ENCODE measurements around the gene PLCE1. TPM values are rescaled to one million over a fixed set of nuclear protein-coding genes. Genes with fewer than 3 reads are reported as not detected.

Gene PLCE1
- total RNA-seq, 1 experiment from 2014 or later = 0.23 TPM

DNA sequence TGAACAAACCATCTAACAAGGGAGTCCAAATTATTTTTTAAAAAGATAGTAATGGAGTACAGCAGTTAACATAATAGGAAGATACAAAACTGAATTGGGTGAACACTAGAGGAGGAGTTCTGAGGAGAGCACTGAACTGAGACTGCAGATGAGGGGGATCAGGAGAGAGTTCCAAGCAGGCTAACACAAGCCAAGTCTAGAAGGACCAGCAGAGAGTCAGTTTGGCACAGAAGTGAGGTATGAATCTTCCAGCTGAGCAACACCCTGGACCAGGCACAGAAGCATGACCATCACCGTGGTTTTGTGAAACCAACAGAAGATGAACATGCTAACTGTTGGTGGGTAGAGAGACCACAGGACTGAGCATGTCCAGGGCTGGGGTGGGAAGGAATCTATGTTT, 30.8 kb upstream of the PLCE1 start:
- BruUV-seq (replicated peaks) = no TSS peak
- intact Hi-C loops (cut with micrococcal nuclease) = no loop called here

DNA sequence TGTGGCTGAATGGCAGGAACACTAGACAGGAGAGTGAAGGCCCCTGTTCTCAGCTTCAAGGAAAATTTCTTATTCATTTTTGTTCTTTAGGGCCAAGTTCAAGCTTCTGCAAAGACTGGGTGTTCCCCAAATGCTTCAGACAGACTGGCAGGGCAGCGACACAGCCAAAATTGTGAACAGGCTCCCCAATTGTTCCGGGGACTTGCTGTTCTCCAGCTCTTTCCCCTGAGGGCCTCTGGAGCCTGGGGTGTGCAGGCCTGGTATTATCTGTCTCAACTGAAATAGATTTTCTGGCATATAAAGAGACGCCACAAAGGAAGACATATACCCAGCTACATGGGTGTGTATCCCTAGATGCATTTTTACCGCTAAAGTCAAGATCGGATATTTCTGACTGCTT, 30.3 kb upstream of the PLCE1 start:
- CTCF ChIA-PET = no interaction called here
- Mint-ChIP-seq H3K36me3 (ENCODE audit: insufficient read depth, unreplicated experiment) (no peaks in the 10 kb centered on the region), H3K4me3 (ENCODE audit: unreplicated experiment) (no peak overlapping the region)

More for the DNA sequence above, 30.8 kb upstream of the PLCE1 start:
- no peaks in the 10 kb centered on the region for H3K36me3 Mint-ChIP-seq (ENCODE audit: insufficient read depth, unreplicated experiment)
- ChIA-PET CTCF (no interaction called here), POLR2A (interaction anchor here (0.6 kb wide), 1 partner anchor 10 kb away, joined by 3 read pairs; no protein-coding TSS in a partner anchor)
- no peak for DNase-seq (ENCODE audit: unreplicated experiment)
- no peak overlapping the region for H3K27ac Mint-ChIP-seq (ENCODE audit: low read depth, unreplicated experiment)
- no peak overlapping the region for H3K4me3 Mint-ChIP-seq (ENCODE audit: unreplicated experiment)
- H3K4me1 Mint-ChIP-seq (ENCODE audit: insufficient read depth, unreplicated experiment) = no peaks in the 10 kb centered on the region
- no peaks in the 10 kb centered on the region for H3K9me3 Mint-ChIP-seq (ENCODE audit: unreplicated experiment)
- H3K27me3 Mint-ChIP-seq (ENCODE audit: insufficient read depth, unreplicated experiment) = no peaks in the 10 kb centered on the region
- TF ChIP-seq, protein P1, sequence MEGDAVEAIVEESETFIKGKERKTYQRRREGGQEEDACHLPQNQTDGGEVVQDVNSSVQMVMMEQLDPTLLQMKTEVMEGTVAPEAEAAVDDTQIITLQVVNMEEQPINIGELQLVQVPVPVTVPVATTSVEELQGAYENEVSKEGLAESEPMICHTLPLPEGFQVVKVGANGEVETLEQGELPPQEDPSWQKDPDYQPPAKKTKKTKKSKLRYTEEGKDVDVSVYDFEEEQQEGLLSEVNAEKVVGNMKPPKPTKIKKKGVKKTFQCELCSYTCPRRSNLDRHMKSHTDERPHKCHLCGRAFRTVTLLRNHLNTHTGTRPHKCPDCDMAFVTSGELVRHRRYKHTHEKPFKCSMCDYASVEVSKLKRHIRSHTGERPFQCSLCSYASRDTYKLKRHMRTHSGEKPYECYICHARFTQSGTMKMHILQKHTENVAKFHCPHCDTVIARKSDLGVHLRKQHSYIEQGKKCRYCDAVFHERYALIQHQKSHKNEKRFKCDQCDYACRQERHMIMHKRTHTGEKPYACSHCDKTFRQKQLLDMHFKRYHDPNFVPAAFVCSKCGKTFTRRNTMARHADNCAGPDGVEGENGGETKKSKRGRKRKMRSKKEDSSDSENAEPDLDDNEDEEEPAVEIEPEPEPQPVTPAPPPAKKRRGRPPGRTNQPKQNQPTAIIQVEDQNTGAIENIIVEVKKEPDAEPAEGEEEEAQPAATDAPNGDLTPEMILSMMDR (IDR thresholded peaks at IDR 0.05; ENCODE audit: unreplicated experiment) = no peak

GRCh38 chr10:93965911-93966310, 27.8 kb upstream of the PLCE1 start:
- TF ChIP-seq, protein P1 (IDR thresholded peaks at IDR 0.05; ENCODE audit: unreplicated experiment) = no peak
- H3K4me3 Mint-ChIP-seq (ENCODE audit: unreplicated experiment) = no peak overlapping the region
- H3K36me3 Mint-ChIP-seq (ENCODE audit: insufficient read depth, unreplicated experiment) = no peaks in the 10 kb centered on the region
- H3K27ac Mint-ChIP-seq (ENCODE audit: low read depth, unreplicated experiment) = no peak overlapping the region
- no TSS peak for BruUV-seq (replicated peaks)
- no peaks in the 10 kb centered on the region for H3K9me3 Mint-ChIP-seq (ENCODE audit: unreplicated experiment)
- H3K27me3 Mint-ChIP-seq (ENCODE audit: insufficient read depth, unreplicated experiment) = no peaks in the 10 kb centered on the region
- POLR2A ChIA-PET = no interaction called here
- intact Hi-C loops (cut with micrococcal nuclease) = no loop called here
- no peaks in the 10 kb centered on the region for H3K4me1 Mint-ChIP-seq (ENCODE audit: insufficient read depth, unreplicated experiment)
- DNase-seq (ENCODE audit: unreplicated experiment) = no peak
- CTCF ChIA-PET = interaction anchor here (0.6 to 1.2 kb wide), 4 partner anchors 12 to 908 kb away, joined by 3 to 4 read pairs (median 3); no protein-coding TSS in a partner anchor

More for the DNA sequence above, 30.3 kb upstream of the PLCE1 start:
- no TSS peak for BruUV-seq (replicated peaks)
- Mint-ChIP-seq H3K27ac (ENCODE audit: low read depth, unreplicated experiment) (no peak overlapping the region), H3K27me3 (ENCODE audit: insufficient read depth, unreplicated experiment) (no peaks in the 10 kb centered on the region), H3K4me1 (ENCODE audit: insufficient read depth, unreplicated experiment) (no peaks in the 10 kb centered on the region), H3K9me3 (ENCODE audit: unreplicated experiment) (no peaks in the 10 kb centered on the region)
- intact Hi-C loops (cut with micrococcal nuclease) = no loop called here
- TF ChIP-seq, protein P1 (IDR thresholded peaks at IDR 0.05; ENCODE audit: unreplicated experiment) = no peak
- POLR2A ChIA-PET = interaction anchor here (0.6 kb wide), 1 partner anchor 10 kb away, joined by 3 read pairs; no protein-coding TSS in a partner anchor
- DNase-seq (ENCODE audit: unreplicated experiment) = no peak

DNA sequence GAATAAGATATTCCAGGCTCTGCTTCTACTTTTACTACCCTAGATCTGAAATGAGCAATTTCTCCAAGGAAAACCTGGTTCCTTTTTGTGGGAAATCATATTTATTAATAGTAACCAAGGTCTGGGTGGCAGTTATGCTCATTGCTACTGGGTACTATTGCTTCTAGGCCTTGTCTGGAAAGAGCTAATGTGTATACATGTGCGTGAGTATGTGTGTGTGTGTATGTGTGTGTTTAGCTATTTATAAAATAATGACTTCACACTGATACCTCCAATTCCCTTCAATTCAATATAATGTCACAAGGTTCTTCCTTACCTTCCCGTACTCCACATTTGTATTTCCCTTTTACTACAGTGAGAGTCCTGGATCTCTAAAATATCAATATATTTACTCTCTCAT, 26.0 kb upstream of the PLCE1 start:
- intact Hi-C loops (cut with micrococcal nuclease) = no loop called here
- no peaks in the 10 kb centered on the region for H3K4me1 Mint-ChIP-seq (ENCODE audit: insufficient read depth, unreplicated experiment)
- no peak overlapping the region for H3K4me3 Mint-ChIP-seq (ENCODE audit: unreplicated experiment)
- no peak overlapping the region for H3K27ac Mint-ChIP-seq (ENCODE audit: low read depth, unreplicated experiment)
- DNase-seq (ENCODE audit: unreplicated experiment) = no peak
- POLR2A ChIA-PET = interaction anchor here (0.6 kb wide), 1 partner anchor 360 kb away, joined by 3 read pairs; no protein-coding TSS in a partner anchor
- CTCF ChIA-PET = interaction anchor here (0.6 to 1.7 kb wide), 3 partner anchors 47 to 1597 kb away, joined by 4 to 6 read pairs (median 6); no protein-coding TSS in a partner anchor
- H3K27me3 Mint-ChIP-seq (ENCODE audit: insufficient read depth, unreplicated experiment) = no peaks in the 10 kb centered on the region
- BruUV-seq (replicated peaks) = no TSS peak
- TF ChIP-seq, protein P1 (IDR thresholded peaks at IDR 0.05; ENCODE audit: unreplicated experiment) = no peak
- H3K9me3 Mint-ChIP-seq (ENCODE audit: unreplicated experiment) = no peaks in the 10 kb centered on the region
- no peaks in the 10 kb centered on the region for H3K36me3 Mint-ChIP-seq (ENCODE audit: insufficient read depth, unreplicated experiment)
